SK-N-MC (cell line): ENCODE measurements around the gene RFFL.

Experiments used
- EZH2 ChIP-seq: fragments of 200-600 bp; sonication (generic); IDR thresholded peaks from one replicate; pipeline ENCODE4 v1.6.1; 2017; ENCODE audit warnings: antibody characterized with exemption
- POLR2AphosphoS5 ChIP-seq: IDR thresholded peaks from 2 replicates; pipeline ENCODE4 v1.6.1; 2012; ENCODE audit warnings: mild to moderate bottlenecking, low read depth, low read length, borderline replicate concordance

GRCh38 chr17:35010093-35010492 lies 53.4 kb downstream of the RFFL start:
- TF ChIP-seq POLR2AphosphoS5 (no peak), EZH2 (no peak)
